Measurements from ENCODE around the gene CHRNA4.

DNA sequence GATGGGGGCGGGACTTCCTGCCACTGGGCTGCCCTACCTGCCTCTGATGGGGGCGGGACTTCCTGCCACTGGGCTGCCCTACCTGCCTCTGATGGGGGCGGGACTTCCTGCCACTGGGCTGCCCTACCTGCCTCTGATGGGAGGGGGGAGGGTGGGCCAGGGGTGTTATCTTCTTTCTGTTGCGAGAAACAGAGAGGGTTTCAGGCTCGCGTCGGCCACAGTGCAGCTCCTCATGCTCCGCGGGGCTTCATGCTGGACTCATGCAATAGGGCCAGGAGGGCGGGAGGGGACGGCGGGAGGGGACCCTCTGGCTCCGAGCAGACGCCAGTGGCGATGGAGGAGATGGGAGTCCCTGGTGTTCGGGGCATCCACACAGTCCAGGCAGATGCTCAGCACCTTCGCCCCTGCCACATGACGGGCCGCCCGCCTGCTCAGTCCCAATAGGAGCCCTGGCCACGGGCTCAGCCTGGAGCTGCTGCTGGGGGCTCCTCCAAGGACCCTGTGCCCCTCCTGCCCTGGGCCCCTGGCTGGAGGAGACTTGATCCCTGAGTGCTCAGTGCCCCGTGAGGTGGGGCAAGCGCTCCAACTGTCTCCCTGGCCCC is 48.8 kb upstream of the CHRNA4 start:
- TF ChIP-seq, protein P1, sequence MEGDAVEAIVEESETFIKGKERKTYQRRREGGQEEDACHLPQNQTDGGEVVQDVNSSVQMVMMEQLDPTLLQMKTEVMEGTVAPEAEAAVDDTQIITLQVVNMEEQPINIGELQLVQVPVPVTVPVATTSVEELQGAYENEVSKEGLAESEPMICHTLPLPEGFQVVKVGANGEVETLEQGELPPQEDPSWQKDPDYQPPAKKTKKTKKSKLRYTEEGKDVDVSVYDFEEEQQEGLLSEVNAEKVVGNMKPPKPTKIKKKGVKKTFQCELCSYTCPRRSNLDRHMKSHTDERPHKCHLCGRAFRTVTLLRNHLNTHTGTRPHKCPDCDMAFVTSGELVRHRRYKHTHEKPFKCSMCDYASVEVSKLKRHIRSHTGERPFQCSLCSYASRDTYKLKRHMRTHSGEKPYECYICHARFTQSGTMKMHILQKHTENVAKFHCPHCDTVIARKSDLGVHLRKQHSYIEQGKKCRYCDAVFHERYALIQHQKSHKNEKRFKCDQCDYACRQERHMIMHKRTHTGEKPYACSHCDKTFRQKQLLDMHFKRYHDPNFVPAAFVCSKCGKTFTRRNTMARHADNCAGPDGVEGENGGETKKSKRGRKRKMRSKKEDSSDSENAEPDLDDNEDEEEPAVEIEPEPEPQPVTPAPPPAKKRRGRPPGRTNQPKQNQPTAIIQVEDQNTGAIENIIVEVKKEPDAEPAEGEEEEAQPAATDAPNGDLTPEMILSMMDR (IDR thresholded peaks at IDR 0.05) = no peak
- no peak for TF ChIP-seq POLR2A (IDR thresholded peaks at IDR 0.05)
